ENCODE measurements around the gene HS6ST1. TPM values are rescaled to one million over a fixed set of nuclear protein-coding genes. Genes with fewer than 3 reads are reported as not detected.

HS6ST1 gene
- total and polyA plus RNA-seq, 4 donors = 17.9 to 31.9 (median 25.4) TPM

DNA sequence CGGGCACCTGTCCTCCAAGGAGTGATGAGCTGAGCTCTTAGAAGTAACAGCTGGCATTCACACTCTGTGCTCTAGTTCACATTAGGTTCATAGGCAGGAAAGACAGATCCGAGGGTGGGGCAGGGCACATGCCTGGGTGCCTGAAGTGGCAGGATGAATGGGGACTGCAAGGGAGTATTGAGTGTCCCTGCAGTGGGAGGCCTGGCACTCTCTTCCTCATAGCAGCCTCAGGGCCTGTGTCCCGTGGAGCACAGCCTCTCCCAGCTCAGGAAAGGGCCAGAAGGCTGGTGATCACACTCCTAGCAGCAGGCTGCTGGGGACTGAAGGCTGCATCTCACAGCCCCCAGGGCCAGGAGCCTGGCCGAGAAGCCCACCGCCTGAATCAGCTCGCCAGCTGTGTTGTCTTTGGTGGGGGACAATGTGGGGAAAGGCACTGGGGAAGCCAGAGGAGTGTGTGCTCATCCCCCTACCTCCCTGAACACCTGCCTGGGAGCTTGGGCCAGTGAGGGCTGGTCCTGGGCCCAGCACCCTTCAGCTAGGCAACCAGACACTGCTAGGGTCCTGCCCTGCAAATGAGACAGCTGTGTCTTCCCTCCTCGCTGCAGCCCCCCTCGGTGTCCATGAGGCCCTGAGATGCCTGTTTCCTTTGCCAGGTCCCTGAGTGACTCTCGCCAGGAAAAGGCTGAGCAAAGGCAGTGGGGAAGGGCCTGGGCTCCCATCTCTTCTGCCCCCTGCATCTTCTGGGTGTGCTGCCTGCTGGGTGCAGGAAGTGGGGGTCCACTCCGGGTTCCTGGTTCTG, 48.2 kb upstream of the HS6ST1 start:
- Histone ChIP-seq H3K27ac (ENCODE audit: low read depth in 1 of 2, low read length in 2 of 2) (no peak overlapping the region), H3K4me1 (ENCODE audit: control insufficient read depth in 4 of 4, insufficient read depth in 4 of 4, low read length in 3 of 4) (no peaks in the 10 kb centered on the region), H3K27me3 (ENCODE audit: control insufficient read depth in 4 of 4, insufficient read depth in 4 of 4, low read length in 3 of 4) (no peaks in the 10 kb centered on the region), H3K4me3 (ENCODE audit: low read depth in 1 of 3, low read length in 3 of 3) (no peak overlapping the region), H3K36me3 (ENCODE audit: control insufficient read depth in 4 of 4, insufficient read depth in 3 of 4, low read depth in 1 of 4, low read length in 3 of 4) (no peaks in the 10 kb centered on the region), H3K9me3 (ENCODE audit: control insufficient read depth in 4 of 4, low read length in 3 of 4) (no peaks in the 10 kb centered on the region), H3K9ac (ENCODE audit: low read depth in 1 of 2, low read length in 2 of 2) (no peak overlapping the region)
- TF ChIP-seq HNF4G (IDR thresholded peaks at IDR 0.05) = no peak
- no peak for TF ChIP-seq YY1 (IDR thresholded peaks at IDR 0.05)
- no peak for TF ChIP-seq REST (IDR thresholded peaks at IDR 0.05)
- TF ChIP-seq, protein P1, sequence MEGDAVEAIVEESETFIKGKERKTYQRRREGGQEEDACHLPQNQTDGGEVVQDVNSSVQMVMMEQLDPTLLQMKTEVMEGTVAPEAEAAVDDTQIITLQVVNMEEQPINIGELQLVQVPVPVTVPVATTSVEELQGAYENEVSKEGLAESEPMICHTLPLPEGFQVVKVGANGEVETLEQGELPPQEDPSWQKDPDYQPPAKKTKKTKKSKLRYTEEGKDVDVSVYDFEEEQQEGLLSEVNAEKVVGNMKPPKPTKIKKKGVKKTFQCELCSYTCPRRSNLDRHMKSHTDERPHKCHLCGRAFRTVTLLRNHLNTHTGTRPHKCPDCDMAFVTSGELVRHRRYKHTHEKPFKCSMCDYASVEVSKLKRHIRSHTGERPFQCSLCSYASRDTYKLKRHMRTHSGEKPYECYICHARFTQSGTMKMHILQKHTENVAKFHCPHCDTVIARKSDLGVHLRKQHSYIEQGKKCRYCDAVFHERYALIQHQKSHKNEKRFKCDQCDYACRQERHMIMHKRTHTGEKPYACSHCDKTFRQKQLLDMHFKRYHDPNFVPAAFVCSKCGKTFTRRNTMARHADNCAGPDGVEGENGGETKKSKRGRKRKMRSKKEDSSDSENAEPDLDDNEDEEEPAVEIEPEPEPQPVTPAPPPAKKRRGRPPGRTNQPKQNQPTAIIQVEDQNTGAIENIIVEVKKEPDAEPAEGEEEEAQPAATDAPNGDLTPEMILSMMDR (IDR thresholded peaks at IDR 0.05; ENCODE audit: low read depth, low read length, missing input control) = no peak
- no peak for TF ChIP-seq HNF4A (conservative IDR thresholded peaks at IDR 0.05)
- TF ChIP-seq, protein P2, sequence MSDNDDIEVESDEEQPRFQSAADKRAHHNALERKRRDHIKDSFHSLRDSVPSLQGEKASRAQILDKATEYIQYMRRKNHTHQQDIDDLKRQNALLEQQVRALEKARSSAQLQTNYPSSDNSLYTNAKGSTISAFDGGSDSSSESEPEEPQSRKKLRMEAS (IDR thresholded peaks at IDR 0.05) = no peak
- TF ChIP-seq RAD21 (IDR thresholded peaks at IDR 0.05) = no peak
- TF ChIP-seq ZBTB33 (IDR thresholded peaks at IDR 0.05) = no peak
- TF ChIP-seq FOXA2 (IDR thresholded peaks at IDR 0.05) = no peak
- no peak for TF ChIP-seq GABPA (IDR thresholded peaks at IDR 0.05 in 1 of 2, conservative IDR thresholded peaks at IDR 0.05 in 1 of 2)
- TF ChIP-seq NR2F2 (IDR thresholded peaks at IDR 0.05) = no peak
- no peak for TF ChIP-seq FOXA1 (IDR thresholded peaks at IDR 0.05)
- no peak for TF ChIP-seq JUND (IDR thresholded peaks at IDR 0.05)
- TF ChIP-seq SP1 (IDR thresholded peaks at IDR 0.05) = no peak
- TF ChIP-seq, protein P3, sequence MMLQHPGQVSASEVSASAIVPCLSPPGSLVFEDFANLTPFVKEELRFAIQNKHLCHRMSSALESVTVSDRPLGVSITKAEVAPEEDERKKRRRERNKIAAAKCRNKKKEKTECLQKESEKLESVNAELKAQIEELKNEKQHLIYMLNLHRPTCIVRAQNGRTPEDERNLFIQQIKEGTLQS (IDR thresholded peaks at IDR 0.05) = no peak
- TF ChIP-seq EGR1 (IDR thresholded peaks at IDR 0.05; ENCODE audit: low read depth in 2 of 2) = no peak
- TF ChIP-seq TAF1 (conservative IDR thresholded peaks at IDR 0.05) = no peak
- no peak for TF ChIP-seq RXRA (IDR thresholded peaks at IDR 0.05)
- 86% methylated on average over 10 of the region's 10 CpGs for WGBS
- DNase-seq (ENCODE audit: low spot score) = no peak
